Thoracic aorta (tissue), 2 donors: ENCODE data around the gene ERC1. TPM values are rescaled to one million over a fixed set of nuclear protein-coding genes. Genes with fewer than 3 reads are reported as not detected.
"Not testable (repeated sequence)": the region's sequence is repeated elsewhere in the genome, so short reads cannot be mapped to it uniquely, and the experiment has no call there.

Experiments used
- ATAC-seq: fragments of 150-250 bp; one replicate; pipeline ENCODE4 v1.8.0; 2017; ENCODE audit warnings: low read depth; ENCODE audit not compliant: insufficient number of reproducible peaks, low FRiP score
- DNase-seq: peaks from one replicate; pipeline ENCODE4 v3.0.0-alpha.2; 2020; ENCODE audit warnings: low spot score
- H3K27ac ChIP-seq, 2 donors: fragments of 200-600 bp; sonication (generic); 1 replicate in 1 of 2; 2 replicates in 1 of 2; pipeline ENCODE4 v1.5.1; 2016; ENCODE audit warnings: mild to moderate bottlenecking in 2 of 2, moderate library complexity in 2 of 2
- H3K27me3 ChIP-seq: fragments of 200-600 bp; sonication (generic); replicated peaks from 2 replicates; pipeline ENCODE4 v1.6.0; 2016; ENCODE audit warnings: mild to moderate bottlenecking; ENCODE audit not compliant: insufficient read depth
- H3K36me3 ChIP-seq: fragments of 200-600 bp; sonication (generic); one replicate; pipeline ENCODE4 v1.5.1; 2016
- H3K4me1 ChIP-seq, 2 donors: fragments of 200-600 bp; sonication (generic); 1 replicate in 1 of 2; 2 replicates in 1 of 2; pipeline versions ENCODE4 v1.5.1 to v1.6.0; 2016; ENCODE audit warnings: low read depth in 2 of 2, mild to moderate bottlenecking in 1 of 2; ENCODE audit not compliant: control insufficient read depth in 1 of 2
- H3K4me3 ChIP-seq: fragments of 200-600 bp; sonication (generic); 2 replicates; pipeline ENCODE4 v1.5.1; 2016; ENCODE audit warnings: mild to moderate bottlenecking
- H3K9me3 ChIP-seq: fragments of 200-600 bp; sonication (generic); 2 replicates; pipeline ENCODE4 v1.5.1; 2016
- total RNA-seq, 2 donors: library from RNA; depleted of rRNA; stranded (reverse); fragments of >200 nt; gene quantifications; one replicate each; pipeline versions ENCODE4 v1.1.0 to v1.2.3, GENCODE V29; 2016
- TF ChIP-seq, protein P1 (sequence below): fragments of 200-600 bp; sonication (generic); IDR thresholded peaks from one replicate; pipeline ENCODE4 v1.5.1; 2019; ENCODE audit warnings: antibody characterized with exemption

ERC1 gene
- total RNA-seq, 2 donors from 2014 or later: 45.8 to 80.0 TPM

DNA sequence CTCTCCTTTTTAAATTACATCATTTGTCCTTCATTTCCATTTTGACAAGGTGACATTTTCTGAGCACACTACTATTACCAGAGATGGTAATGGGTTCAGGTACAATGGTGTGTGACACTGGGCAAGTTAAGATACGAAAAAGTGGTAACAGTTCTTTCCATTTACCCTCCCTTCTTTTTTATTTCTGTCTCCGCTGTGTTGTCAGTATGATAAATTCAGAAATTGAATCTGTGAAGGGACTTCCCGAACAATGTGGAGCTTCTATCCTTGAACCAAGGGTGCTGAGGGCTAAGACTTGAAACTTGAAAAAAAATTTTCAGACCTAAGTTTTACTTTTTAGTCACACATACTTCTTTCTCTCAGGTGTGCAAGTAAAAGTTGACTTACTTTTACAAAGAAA lies 103.7 kb downstream of the ERC1 start:
- no peak for ATAC-seq
- Histone ChIP-seq H3K4me3 (no peak overlapping the region), H3K27ac (no peak overlapping the region), H3K27me3 (no peaks in the 10 kb centered on the region), H3K9me3 (no peaks in the 10 kb centered on the region), H3K36me3 (no peaks in the 10 kb centered on the region), H3K4me1 (peaks cover 0 to 5% of the 10 kb centered on the region in 2 donors)
- DNase-seq: no peak
- TF ChIP-seq, protein P1, sequence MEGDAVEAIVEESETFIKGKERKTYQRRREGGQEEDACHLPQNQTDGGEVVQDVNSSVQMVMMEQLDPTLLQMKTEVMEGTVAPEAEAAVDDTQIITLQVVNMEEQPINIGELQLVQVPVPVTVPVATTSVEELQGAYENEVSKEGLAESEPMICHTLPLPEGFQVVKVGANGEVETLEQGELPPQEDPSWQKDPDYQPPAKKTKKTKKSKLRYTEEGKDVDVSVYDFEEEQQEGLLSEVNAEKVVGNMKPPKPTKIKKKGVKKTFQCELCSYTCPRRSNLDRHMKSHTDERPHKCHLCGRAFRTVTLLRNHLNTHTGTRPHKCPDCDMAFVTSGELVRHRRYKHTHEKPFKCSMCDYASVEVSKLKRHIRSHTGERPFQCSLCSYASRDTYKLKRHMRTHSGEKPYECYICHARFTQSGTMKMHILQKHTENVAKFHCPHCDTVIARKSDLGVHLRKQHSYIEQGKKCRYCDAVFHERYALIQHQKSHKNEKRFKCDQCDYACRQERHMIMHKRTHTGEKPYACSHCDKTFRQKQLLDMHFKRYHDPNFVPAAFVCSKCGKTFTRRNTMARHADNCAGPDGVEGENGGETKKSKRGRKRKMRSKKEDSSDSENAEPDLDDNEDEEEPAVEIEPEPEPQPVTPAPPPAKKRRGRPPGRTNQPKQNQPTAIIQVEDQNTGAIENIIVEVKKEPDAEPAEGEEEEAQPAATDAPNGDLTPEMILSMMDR: no peak

DNA sequence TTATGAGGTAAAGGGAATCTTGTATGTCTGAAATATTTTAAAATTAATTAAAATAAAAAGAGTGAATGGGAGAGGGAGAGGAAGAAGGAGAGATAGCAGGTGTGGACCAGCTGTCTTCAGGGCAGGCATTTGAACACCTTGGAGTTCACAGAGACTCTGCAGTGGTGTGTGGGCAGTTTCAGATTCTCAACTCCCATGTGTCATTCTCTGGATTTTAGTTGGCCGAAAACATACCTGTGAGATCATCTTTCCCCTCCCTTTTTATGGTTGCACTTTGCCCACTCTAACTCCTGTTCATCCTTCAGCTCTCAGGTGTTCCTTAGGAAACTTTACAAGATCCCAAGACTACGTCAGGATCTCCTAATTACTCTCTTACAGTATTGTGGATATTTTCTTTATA lies 108.1 kb downstream of the ERC1 start:
- no peaks in the 10 kb centered on the region for H3K36me3 ChIP-seq
- H3K27me3 ChIP-seq: no peaks in the 10 kb centered on the region
- TF ChIP-seq, protein P1: no peak
- H3K27ac ChIP-seq: no peak overlapping the region
- DNase-seq (no peak), ATAC-seq (no peak)
- H3K4me3 ChIP-seq: no peak overlapping the region
- H3K9me3 ChIP-seq: no peaks in the 10 kb centered on the region
- no peaks in the 10 kb centered on the region for H3K4me1 ChIP-seq

DNA sequence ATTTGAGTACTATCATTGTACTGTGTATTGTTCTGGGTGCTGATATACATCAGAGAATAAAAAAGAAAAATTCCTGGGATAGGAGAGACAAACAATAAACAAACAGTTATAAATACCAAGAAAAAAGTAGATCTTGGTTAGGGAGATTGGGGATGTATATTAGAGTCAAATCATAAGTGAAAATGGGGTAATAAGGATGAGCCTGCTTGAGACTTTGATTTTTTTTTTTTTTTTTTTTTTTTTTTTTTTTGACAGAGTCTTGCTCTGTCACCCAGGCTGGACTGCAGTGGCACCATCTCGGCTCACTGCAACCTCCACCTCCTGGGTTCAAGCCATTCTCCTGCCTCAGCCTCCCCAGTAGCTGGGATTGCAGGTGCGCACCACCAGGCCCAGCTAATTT lies 108.6 kb downstream of the ERC1 start:
- DNase-seq, H3K27ac ChIP-seq, H3K4me1 ChIP-seq, H3K27me3 ChIP-seq, H3K4me3 ChIP-seq, H3K9me3 ChIP-seq, H3K36me3 ChIP-seq, ATAC-seq: not testable (repeated sequence)

DNA sequence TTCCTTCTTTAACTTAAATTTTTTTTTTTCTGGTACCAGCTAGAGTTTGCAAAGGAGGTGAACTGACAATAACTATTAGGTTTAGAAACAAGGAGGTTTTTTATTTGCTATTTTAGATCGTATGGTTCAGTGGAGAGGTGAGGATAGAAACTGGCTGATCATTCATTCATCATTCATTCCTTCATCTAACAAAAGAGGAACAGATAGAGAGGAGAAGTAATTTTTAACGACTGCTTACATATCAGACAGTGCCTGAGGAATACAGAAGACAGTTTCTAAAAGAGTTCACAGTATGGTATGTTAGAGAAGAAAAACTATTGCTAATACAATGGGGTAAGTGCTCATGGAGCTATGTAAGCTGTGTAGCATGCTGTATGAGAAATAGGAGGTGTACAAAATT lies 111.1 kb downstream of the ERC1 start:
- H3K36me3 ChIP-seq: no peaks in the 10 kb centered on the region
- no peak overlapping the region for H3K27ac ChIP-seq
- TF ChIP-seq, protein P1: no peak
- H3K4me3 ChIP-seq: no peak overlapping the region
- H3K9me3 ChIP-seq: no peaks in the 10 kb centered on the region
- no peaks in the 10 kb centered on the region for H3K4me1 ChIP-seq
- no peaks in the 10 kb centered on the region for H3K27me3 ChIP-seq
- no peak for ATAC-seq
- DNase-seq: no peak

DNA sequence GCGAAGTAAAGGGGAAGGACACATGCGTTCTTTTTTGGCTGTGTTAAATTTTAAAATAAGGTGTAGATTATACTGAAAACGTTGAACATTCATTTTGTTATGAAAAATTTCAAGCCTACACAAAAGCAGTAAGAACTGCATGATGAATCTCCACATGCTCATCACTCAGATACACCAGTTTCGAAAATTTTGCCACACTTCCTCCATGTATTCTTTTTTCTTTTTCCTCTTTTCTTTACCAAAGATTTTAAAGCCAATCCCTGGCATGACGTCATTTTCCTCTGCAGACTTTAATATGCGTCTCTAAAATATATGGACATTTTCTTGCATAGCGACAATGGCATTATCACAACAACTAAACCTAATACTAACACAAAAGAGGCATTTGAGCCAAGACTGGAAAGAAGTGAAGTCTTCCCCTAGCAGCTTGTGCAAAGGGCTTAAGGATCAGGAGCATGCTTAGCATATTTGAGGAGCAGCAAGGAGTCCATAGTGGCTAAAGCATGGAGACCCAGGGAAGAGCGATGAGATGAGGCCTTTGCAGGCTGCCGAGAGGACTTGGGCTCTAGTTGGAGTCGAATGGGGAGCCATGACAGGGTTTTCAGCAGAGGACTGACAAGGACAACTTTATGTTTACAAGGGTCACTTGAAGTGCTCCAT lies 111.9 kb downstream of the ERC1 start:
- H3K27me3 ChIP-seq: no peaks in the 10 kb centered on the region
- H3K4me3 ChIP-seq: no peak overlapping the region
- no peak for DNase-seq
- no peak for ATAC-seq
- no peaks in the 10 kb centered on the region for H3K36me3 ChIP-seq
- H3K27ac ChIP-seq: no peak overlapping the region
- H3K9me3 ChIP-seq: no peaks in the 10 kb centered on the region
- no peaks in the 10 kb centered on the region for H3K4me1 ChIP-seq
- TF ChIP-seq, protein P1: no peak

DNA sequence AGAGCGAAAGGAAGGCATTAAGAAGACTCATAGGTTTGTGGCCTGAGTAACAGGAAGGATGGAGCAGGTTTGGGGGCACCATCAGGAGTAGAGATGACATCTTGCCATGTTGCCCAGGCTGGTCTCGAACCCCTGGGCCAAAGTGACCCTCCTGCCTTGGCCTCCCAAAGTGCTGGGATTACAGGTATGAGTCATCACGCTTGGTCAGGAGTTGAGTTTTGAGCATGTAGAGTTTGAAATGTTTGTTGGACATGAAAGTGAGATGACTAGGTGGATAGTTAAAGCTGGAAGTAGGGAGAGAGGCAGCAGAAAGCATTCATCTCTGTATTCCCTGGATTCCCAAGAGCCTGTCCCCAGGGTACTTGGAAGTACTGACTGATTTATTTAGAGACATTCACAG lies 112.6 kb downstream of the ERC1 start:
- H3K9me3 ChIP-seq: no peaks in the 10 kb centered on the region
- H3K27ac ChIP-seq: no peak overlapping the region
- ATAC-seq (no peak), DNase-seq (no peak)
- no peaks in the 10 kb centered on the region for H3K4me1 ChIP-seq
- no peaks in the 10 kb centered on the region for H3K27me3 ChIP-seq
- no peaks in the 10 kb centered on the region for H3K36me3 ChIP-seq
- H3K4me3 ChIP-seq: no peak overlapping the region
- TF ChIP-seq, protein P1: no peak
